Type B pancreatic cell (in vitro differentiated cells): ENCODE measurements around the gene LAMTOR2. TPM values are rescaled to one million over a fixed set of nuclear protein-coding genes. Genes with fewer than 3 reads are reported as not detected.

Experiments used
- DNase-seq: peaks from one replicate; pipeline ENCODE4 v3.0.0; 2021; ENCODE audit warnings: mixed read lengths; ENCODE audit not compliant: unreplicated experiment; ENCODE audit errors: extremely low spot score
- H3K27ac Mint-ChIP-seq: 2 replicates; pipeline ENCODE4 v1.8.0; 2021; ENCODE audit warnings: mild to moderate bottlenecking, mixed read lengths
- H3K27me3 Mint-ChIP-seq: 2 replicates; pipeline ENCODE4 v1.8.0; 2021; ENCODE audit warnings: mixed read lengths
- H3K36me3 Mint-ChIP-seq: 2 replicates; pipeline ENCODE4 v1.8.0; 2021; ENCODE audit warnings: mixed read lengths
- H3K4me1 Mint-ChIP-seq: one replicate; pipeline ENCODE4 v1.8.0; 2021; ENCODE audit warnings: mixed read lengths; ENCODE audit not compliant: unreplicated experiment
- H3K4me3 Mint-ChIP-seq: 2 replicates; pipeline ENCODE4 v1.8.0; 2021; ENCODE audit warnings: mild to moderate bottlenecking, mixed read lengths
- H3K9me3 Mint-ChIP-seq: 2 replicates; pipeline ENCODE4 v1.8.0; 2021; ENCODE audit warnings: mixed read lengths
- CTCF ChIP-seq: fragments of 200-600 bp; sonication (generic); conservative IDR thresholded peaks from 2 replicates; pipeline ENCODE4 v1.5.0; 2021; ENCODE audit warnings: antibody characterized with exemption, mild to moderate bottlenecking
- total RNA-seq: library from RNA; stranded (reverse); gene quantifications from 2 replicates; pipeline ENCODE4 v1.2.1, GENCODE V29; 2021; ENCODE audit warnings: low replicate concordance

The LAMTOR2 gene
- total RNA-seq, 1 donor from 2014 or later, result 60.9 TPM

- Mint-ChIP-seq H3K4me3 (peak overlapping the region; percentile 67), H3K36me3 (peaks cover 13% of the 10 kb centered on the region), H3K27ac (peak overlapping the region; percentile 81), H3K4me1 (peaks cover 23% of the 10 kb centered on the region), H3K27me3 (no peaks in the 10 kb centered on the region), H3K9me3 (no peaks in the 10 kb centered on the region)
- no peak for DNase-seq
- no peak for TF ChIP-seq CTCF
Observed at GRCh38 chr1:156090138-156090839, 35.7 kb downstream of the LAMTOR2 start.

- Mint-ChIP-seq H3K4me1 (peaks cover 23% of the 10 kb centered on the region), H3K27ac (peak overlapping the region; percentile 81), H3K27me3 (no peaks in the 10 kb centered on the region), H3K9me3 (no peaks in the 10 kb centered on the region), H3K4me3 (peak overlapping the region; percentile 67), H3K36me3 (peaks cover 14% of the 10 kb centered on the region)
- TF ChIP-seq CTCF, result peak; percentile 93
- peak; percentile 88 for DNase-seq
Observed at GRCh38 chr1:156090840-156091188, 36.2 kb downstream of the LAMTOR2 start.

GRCh38 chr1:156091610-156092009, 37.0 kb downstream of the LAMTOR2 start:
- no peak for TF ChIP-seq CTCF
- H3K27ac Mint-ChIP-seq, result no peak overlapping the region
- DNase-seq, result no peak
- no peaks in the 10 kb centered on the region for H3K27me3 Mint-ChIP-seq
- H3K9me3 Mint-ChIP-seq, result no peaks in the 10 kb centered on the region
- H3K36me3 Mint-ChIP-seq, result peaks cover 19% of the 10 kb centered on the region
- H3K4me3 Mint-ChIP-seq, result no peak overlapping the region
- H3K4me1 Mint-ChIP-seq, result peaks cover 24% of the 10 kb centered on the region

GRCh38 chr1:156095906-156096508, 41.4 kb downstream of the LAMTOR2 start:
- Mint-ChIP-seq H3K27me3 (no peaks in the 10 kb centered on the region), H3K27ac (peak overlapping the region; percentile 96), H3K4me1 (peaks cover 37% of the 10 kb centered on the region), H3K9me3 (no peaks in the 10 kb centered on the region), H3K36me3 (peaks cover 18% of the 10 kb centered on the region), H3K4me3 (no peak overlapping the region)
- TF ChIP-seq CTCF, result no peak
- no peak for DNase-seq

- DNase-seq, result peak; percentile 89
- Mint-ChIP-seq H3K36me3 (peaks cover 18% of the 10 kb centered on the region), H3K27me3 (no peaks in the 10 kb centered on the region), H3K4me3 (peak overlapping the region; percentile 64), H3K9me3 (no peaks in the 10 kb centered on the region), H3K4me1 (peaks cover 37% of the 10 kb centered on the region), H3K27ac (peak overlapping the region; percentile 96)
- peak; percentile 95 for TF ChIP-seq CTCF
Observed at GRCh38 chr1:156096640-156097391, 42.2 kb downstream of the LAMTOR2 start.
